ENCODE data around the gene MED8. TPM values are rescaled to one million over a fixed set of nuclear protein-coding genes. Genes with fewer than 3 reads are reported as not detected.

The MED8 gene
- total and polyA plus RNA-seq, 5 donors, result 16.0 to 22.1 (median 18.8) TPM

- ATAC-seq, result peak; percentile 34 to 46
Measured at GRCh38 chr1:43358121-43358745, 31.4 kb downstream of the MED8 start.

DNA sequence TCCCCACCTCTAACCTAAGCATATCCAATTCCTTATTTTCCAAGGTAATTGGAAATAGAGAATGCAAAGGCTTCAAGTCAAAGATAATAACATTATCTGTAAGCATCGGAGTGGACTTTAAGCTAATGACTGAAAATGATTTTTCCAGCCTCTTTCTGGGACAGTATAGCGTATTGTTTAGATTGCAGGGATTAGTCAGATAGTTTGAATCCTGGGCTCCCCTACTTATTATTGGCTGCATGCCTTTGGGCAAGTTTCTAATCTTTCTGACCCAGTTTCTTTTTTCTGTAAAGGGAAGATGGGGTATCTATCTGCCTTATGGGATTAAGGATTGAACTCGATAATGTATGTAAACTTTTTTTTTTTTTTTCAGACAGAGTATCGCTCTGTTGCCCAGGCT lies 32.3 kb downstream of the MED8 start:
- no peak overlapping the region for H3K27ac ChIP-seq (ENCODE audit: low read length)
- intact Hi-C loops (cut with DNase I), result no loop called here
- WGBS, result 97% methylated on average over 4 of the region's 4 CpGs

More at GRCh38 chr1:43358121-43358745, 31.4 kb downstream of the MED8 start:
- intact Hi-C loops (cut with DNase I), result no loop called here
- no peak for DNase-seq
- Histone ChIP-seq H3K27ac (ENCODE audit: low read length) (peak overlapping the region; percentile 100), H3K4me1 (ENCODE audit: control insufficient read depth, insufficient read depth, low read length) (no peaks in the 10 kb centered on the region), H3K4me3 (ENCODE audit: low read length) (peak overlapping the region; percentile 90), H3K27me3 (ENCODE audit: control insufficient read depth, insufficient read depth) (no peaks in the 10 kb centered on the region), H3K9me3 (ENCODE audit: control insufficient read depth, low read length) (no peaks in the 10 kb centered on the region)
- under 1% methylated on average over 33 of the region's 33 CpGs for WGBS

GRCh38 chr1:43354936-43355335 lies 34.7 kb downstream of the MED8 start:
- intact Hi-C loops (cut with DNase I), result no loop called here
- DNase-seq (no peak), ATAC-seq (no peak)
- Histone ChIP-seq H3K27ac (ENCODE audit: low read length) (no peak overlapping the region), H3K27me3 (ENCODE audit: control insufficient read depth, insufficient read depth) (no peaks in the 10 kb centered on the region), H3K4me3 (ENCODE audit: low read length) (no peak overlapping the region), H3K4me1 (ENCODE audit: control insufficient read depth, insufficient read depth, low read length) (peaks cover 1% of the 10 kb centered on the region), H3K9me3 (ENCODE audit: control insufficient read depth, low read length) (no peaks in the 10 kb centered on the region)
- WGBS, result 97% methylated on average over 2 of the region's 2 CpGs

More for the DNA sequence above, 32.3 kb downstream of the MED8 start:
- H3K4me1 ChIP-seq (ENCODE audit: control insufficient read depth, insufficient read depth, low read length), result no peaks in the 10 kb centered on the region
- H3K4me3 ChIP-seq (ENCODE audit: low read length), result no peak overlapping the region
- ATAC-seq (no peak), DNase-seq (no peak)
- H3K27me3 ChIP-seq (ENCODE audit: control insufficient read depth, insufficient read depth), result no peaks in the 10 kb centered on the region
- no peaks in the 10 kb centered on the region for H3K9me3 ChIP-seq (ENCODE audit: control insufficient read depth, low read length)

DNA sequence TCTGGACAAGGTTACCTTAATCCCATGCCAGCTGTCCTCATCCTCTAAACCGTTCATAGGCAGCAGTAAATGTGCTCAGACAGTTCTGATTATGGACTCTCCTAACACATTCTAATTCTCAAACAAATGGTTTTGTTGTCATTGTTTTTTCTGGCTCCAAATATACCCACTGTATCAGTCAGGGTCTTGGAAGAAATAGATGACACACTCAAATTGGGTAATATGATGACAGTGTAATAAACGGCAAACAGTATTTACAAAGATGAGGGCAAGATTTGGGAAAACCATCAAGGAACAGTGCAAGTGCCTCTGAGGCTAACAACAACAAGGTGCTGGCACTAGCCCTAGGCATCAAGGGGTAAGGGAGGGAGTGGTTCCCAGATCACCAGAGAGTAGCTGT lies 35.1 kb downstream of the MED8 start:
- no peak overlapping the region for H3K27ac ChIP-seq (ENCODE audit: low read length)
- no peak overlapping the region for H3K4me3 ChIP-seq (ENCODE audit: low read length)
- 66% methylated on average over 2 of the region's 2 CpGs for WGBS
- H3K4me1 ChIP-seq (ENCODE audit: control insufficient read depth, insufficient read depth, low read length), result peaks cover 1% of the 10 kb centered on the region
- intact Hi-C loops (cut with DNase I), result no loop called here
- no peaks in the 10 kb centered on the region for H3K9me3 ChIP-seq (ENCODE audit: control insufficient read depth, low read length)
- DNase-seq, result no peak
- ATAC-seq, result no peak
- H3K27me3 ChIP-seq (ENCODE audit: control insufficient read depth, insufficient read depth), result no peaks in the 10 kb centered on the region

DNA sequence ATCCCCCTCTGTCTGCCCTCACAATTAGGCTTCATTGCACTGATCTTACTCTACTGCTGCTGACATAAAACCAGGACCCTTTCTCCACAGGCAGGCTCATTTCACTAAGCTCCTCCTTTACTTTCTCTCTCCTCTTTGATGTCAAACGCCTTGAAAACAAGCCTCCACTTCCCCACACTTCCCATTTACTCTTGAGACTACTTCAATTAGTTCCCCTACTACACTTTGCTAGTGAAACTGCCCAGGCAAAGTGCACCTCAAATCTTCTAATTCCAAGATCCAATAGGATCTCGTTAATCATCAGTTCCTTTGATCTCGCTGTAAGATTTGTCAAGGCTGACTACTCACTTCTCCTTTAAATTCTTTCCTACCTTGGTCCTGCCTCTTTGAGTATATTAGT lies 36.7 kb downstream of the MED8 start:
- Histone ChIP-seq H3K9me3 (ENCODE audit: control insufficient read depth, low read length) (no peaks in the 10 kb centered on the region), H3K27me3 (ENCODE audit: control insufficient read depth, insufficient read depth) (no peaks in the 10 kb centered on the region), H3K27ac (ENCODE audit: low read length) (no peak overlapping the region), H3K4me3 (ENCODE audit: low read length) (no peak overlapping the region), H3K4me1 (ENCODE audit: control insufficient read depth, insufficient read depth, low read length) (peaks cover 1% of the 10 kb centered on the region)
- no peak for DNase-seq
- 70% methylated on average over 3 of the region's 3 CpGs for WGBS
- no peak for ATAC-seq
- intact Hi-C loops (cut with DNase I), result no loop called here

DNA sequence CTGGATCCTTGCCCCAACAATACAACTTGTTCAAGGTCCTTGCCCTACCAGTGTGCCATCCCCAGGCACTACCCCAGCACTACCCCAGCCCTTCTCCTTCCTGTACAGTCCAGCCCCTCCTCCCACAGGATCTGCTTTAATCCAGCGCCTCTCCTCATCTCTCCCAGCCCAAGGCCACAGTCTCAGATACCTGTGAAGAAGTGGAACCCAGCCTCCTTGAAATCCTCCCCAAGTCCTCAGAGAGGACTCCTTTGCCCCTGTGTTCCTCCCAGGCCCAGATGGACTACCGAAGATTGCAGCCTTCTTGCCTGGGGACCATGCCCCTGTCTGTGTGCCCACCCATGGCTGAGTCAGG lies 37.3 kb downstream of the MED8 start:
- Histone ChIP-seq H3K4me1 (ENCODE audit: control insufficient read depth, insufficient read depth, low read length) (peaks cover 1% of the 10 kb centered on the region), H3K4me3 (ENCODE audit: low read length) (no peak overlapping the region), H3K27me3 (ENCODE audit: control insufficient read depth, insufficient read depth) (no peaks in the 10 kb centered on the region), H3K9me3 (ENCODE audit: control insufficient read depth, low read length) (no peaks in the 10 kb centered on the region), H3K27ac (ENCODE audit: low read length) (no peak overlapping the region)
- intact Hi-C loops (cut with DNase I), result no loop called here
- ATAC-seq, result no peak
- no peak for DNase-seq
- WGBS, result 97% methylated on average over 2 of the region's 2 CpGs

GRCh38 chr1:43351421-43352350 lies 37.9 kb downstream of the MED8 start:
- no peak for DNase-seq
- no peak overlapping the region for H3K4me3 ChIP-seq (ENCODE audit: low read length)
- H3K27ac ChIP-seq (ENCODE audit: low read length), result no peak overlapping the region
- H3K4me1 ChIP-seq (ENCODE audit: control insufficient read depth, insufficient read depth, low read length), result peaks cover 1% of the 10 kb centered on the region
- WGBS, result 85% methylated on average over 10 of the region's 10 CpGs
- no peak for ATAC-seq
- H3K27me3 ChIP-seq (ENCODE audit: control insufficient read depth, insufficient read depth), result no peaks in the 10 kb centered on the region
- H3K9me3 ChIP-seq (ENCODE audit: control insufficient read depth, low read length), result no peaks in the 10 kb centered on the region
- intact Hi-C loops (cut with DNase I), result no loop called here

GRCh38 chr1:43350976-43351375 lies 38.6 kb downstream of the MED8 start:
- WGBS, result 91% methylated on average over 1 of the region's 1 CpG
- H3K27ac ChIP-seq (ENCODE audit: low read length), result no peak overlapping the region
- H3K4me3 ChIP-seq (ENCODE audit: low read length), result no peak overlapping the region
- DNase-seq, result no peak
- ATAC-seq, result no peak
- intact Hi-C loops (cut with DNase I), result no loop called here
- no peaks in the 10 kb centered on the region for H3K27me3 ChIP-seq (ENCODE audit: control insufficient read depth, insufficient read depth)
- H3K4me1 ChIP-seq (ENCODE audit: control insufficient read depth, insufficient read depth, low read length), result peaks cover 1% of the 10 kb centered on the region
- no peaks in the 10 kb centered on the region for H3K9me3 ChIP-seq (ENCODE audit: control insufficient read depth, low read length)

- WGBS, result 45% methylated on average over 11 of the region's 11 CpGs
- no peaks in the 10 kb centered on the region for H3K27me3 ChIP-seq (ENCODE audit: control insufficient read depth, insufficient read depth)
- DNase-seq (no peak), ATAC-seq (peak; percentile 1 to 2)
- H3K27ac ChIP-seq (ENCODE audit: low read length), result peak overlapping the region; percentile 91
- intact Hi-C loops (cut with DNase I), result loop anchor here in 1 of 4 donors (2.0 kb wide), 1 partner anchor 111 kb away; no protein-coding TSS in a partner anchor
- H3K4me3 ChIP-seq (ENCODE audit: low read length), result peak overlapping the region; percentile 45
- no peaks in the 10 kb centered on the region for H3K9me3 ChIP-seq (ENCODE audit: control insufficient read depth, low read length)
- peaks cover 1% of the 10 kb centered on the region for H3K4me1 ChIP-seq (ENCODE audit: control insufficient read depth, insufficient read depth, low read length)
Measured at GRCh38 chr1:43349594-43350306, 39.9 kb downstream of the MED8 start.

DNA sequence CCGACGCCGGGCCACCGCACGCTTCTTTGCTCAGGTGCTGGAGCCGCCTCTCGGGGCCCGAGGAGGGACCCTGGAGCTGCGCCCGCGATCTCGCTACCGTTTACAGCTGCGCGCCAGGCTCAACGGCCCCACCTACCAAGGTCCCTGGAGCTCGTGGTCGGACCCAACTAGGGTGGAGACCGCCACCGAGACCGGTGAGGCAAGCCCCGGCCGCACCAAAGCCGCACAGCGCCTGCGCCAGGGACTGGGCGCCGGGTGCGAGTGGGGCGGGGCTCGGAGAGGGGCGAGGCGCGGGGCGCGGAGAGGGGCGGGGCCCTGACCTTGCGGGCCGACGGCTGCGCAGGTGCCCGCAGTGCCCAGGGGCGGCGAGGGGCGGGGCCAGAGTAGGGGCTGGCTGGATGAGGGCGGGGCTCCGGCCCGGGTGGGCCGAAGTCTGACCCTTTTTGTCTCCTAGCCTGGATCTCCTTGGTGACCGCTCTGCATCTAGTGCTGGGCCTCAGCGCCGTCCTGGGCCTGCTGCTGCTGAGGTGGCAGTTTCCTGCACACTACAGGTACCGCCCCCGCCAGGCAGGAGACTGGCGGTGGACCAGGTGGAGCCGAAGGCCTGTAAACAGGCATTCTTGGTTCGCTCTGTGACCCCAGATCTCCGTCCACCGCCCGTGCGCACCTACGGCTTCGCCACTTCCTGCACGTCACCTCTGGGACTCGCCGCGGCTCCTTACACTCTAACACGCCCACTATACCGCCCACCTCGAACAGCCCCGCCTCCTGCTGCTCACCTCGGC lies 40.6 kb downstream of the MED8 start:
- H3K4me1 ChIP-seq (ENCODE audit: control insufficient read depth, insufficient read depth, low read length), result peaks cover 1% of the 10 kb centered on the region
- no peaks in the 10 kb centered on the region for H3K9me3 ChIP-seq (ENCODE audit: control insufficient read depth, low read length)
- ATAC-seq (peak; percentile 88 to 92), DNase-seq (peak; percentile 82 to 94 (median 93))
- WGBS, result 8% methylated on average over 72 of the region's 72 CpGs
- H3K27ac ChIP-seq (ENCODE audit: low read length), result peak overlapping the region; percentile 91
- H3K27me3 ChIP-seq (ENCODE audit: control insufficient read depth, insufficient read depth), result no peaks in the 10 kb centered on the region
- H3K4me3 ChIP-seq (ENCODE audit: low read length), result peak overlapping the region; percentile 45
- intact Hi-C loops (cut with DNase I), result loop anchor here in 1 of 4 donors (2.0 kb wide), 1 partner anchor 110 kb away; no protein-coding TSS in a partner anchor

All from right cardiac atrium (tissue), 5 donors.